Activated CD8-positive, alpha-beta memory T cell treated with anti-CD3 and anti-CD28 coated beads, Interleukin-2, amount 50 U/mL, for 24 hours (primary cell): ENCODE measurements around the gene MCM5.
"Not testable (repeated sequence)": the region's sequence is repeated elsewhere in the genome, so short reads cannot be mapped to it uniquely, and the experiment has no call there.

Source experiments
- DNase-seq: peaks from one replicate; pipeline ENCODE4 v3.0.0-alpha.2; 2020; ENCODE audit errors: extremely low read depth

The MCM5 gene

DNA sequence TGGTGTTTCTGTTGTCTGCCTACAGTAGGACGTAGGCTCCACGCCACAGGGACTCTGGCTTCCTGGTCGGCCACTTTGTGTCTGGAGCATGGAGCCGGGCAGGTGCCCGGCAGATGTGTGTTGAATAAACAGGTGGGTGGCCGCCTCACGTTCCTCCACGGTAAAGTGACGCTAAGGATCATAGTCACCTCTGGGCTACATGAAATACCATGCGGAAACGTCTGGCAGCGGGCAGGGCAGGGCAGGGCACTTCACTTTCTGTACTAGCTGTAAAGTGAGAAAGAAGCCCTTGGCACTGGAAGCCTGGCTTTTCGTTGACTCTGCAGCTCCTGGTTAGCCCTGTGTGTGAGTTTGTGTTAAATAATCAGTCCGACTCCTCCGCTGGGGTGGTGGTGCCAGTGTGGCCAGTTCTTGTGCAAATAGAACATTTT lies 52.4 kb downstream of the MCM5 start:
- no peak for DNase-seq

DNA sequence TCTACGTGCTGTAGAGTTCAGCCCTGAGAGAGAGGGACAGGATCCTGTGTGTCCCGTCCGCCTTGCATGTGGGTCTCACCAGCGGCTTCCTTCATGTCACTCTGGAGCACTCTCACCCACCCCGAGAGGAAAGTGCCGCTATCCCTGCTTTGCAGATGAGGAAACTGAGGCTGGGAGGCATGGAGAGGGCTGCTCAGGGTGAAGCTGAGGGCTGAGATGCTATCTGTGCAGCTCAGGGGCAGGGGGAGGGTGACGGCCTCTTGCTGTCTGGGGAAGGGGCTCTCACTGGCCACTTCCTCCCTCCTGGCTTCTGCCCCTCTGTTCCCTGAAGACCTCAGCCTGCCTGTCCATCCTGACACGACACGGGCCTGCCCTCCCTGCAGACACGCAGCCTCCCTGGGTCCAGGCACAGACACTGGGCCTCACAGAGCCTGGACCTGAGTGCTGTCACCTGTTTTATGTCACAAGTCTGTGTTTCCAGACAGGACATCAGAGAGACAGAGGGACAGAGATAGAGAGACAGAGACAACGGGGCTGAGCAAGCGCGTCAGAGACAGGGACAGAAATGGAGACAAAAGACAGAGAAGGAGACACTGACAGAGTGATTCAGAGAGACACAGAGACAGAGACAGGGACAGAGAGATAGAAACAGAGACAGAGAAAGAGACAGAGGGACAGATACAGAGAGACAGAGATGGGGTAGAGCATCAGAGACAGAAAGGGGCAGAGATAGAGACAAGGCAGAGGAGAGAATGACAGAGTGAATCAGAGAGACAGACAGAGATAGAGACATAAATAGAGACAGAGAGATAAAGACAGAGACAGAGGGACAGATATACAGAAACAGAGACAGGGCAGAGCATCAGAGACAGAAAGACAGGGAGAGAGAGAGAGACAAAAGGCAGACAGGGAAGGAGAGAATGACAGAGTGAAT lies 53.1 kb downstream of the MCM5 start:
- no peak for DNase-seq

DNA sequence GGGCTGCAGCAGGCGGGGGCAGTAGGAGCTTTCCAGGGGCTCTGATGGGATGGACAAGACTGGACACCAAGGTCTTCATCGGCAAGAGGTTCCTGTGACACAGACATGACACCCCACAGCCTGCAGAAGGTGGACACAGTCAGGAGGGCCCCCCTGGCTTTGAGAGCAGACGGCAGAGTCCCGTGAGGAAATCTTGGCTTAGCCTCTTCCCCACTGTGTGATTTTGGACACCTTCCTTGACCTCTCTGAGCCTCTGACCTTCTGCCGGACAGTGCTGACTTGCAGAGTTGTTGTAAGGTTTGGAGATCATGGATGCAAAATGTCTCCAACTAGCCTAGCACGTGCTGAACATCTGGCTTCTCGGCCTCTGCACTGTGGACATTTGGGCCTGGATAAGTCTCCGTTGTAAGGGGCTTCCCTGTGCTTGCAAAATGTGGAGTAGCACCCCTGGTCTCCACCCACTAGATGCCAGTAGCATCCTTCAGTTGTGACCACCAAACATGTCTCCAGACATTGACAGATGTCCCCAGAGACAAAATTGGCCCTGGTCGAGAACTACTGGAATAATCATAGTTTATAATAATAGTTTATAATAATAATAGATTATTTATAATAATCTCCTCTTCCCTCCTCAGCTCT lies 54.6 kb downstream of the MCM5 start:
- no peak for DNase-seq

DNA sequence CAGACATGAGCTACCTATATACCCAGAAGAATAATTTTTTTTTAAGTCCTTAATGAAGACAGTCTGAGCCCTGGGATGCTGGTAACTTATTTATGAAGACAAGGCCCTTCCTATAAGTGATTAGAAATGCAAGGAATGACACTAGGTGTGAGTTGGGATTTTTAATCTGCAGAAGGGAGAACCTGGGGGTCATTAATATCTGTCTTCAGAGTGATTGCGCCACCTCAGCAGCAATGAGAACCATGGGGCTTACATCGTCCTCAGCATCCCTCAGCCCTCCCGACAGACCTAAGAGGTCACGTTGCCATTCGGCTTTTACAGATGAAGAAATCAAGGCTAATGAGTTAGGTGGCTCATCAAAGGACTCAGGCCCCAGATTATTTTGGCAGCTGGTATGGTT lies 55.6 kb downstream of the MCM5 start:
- no peak for DNase-seq

DNA sequence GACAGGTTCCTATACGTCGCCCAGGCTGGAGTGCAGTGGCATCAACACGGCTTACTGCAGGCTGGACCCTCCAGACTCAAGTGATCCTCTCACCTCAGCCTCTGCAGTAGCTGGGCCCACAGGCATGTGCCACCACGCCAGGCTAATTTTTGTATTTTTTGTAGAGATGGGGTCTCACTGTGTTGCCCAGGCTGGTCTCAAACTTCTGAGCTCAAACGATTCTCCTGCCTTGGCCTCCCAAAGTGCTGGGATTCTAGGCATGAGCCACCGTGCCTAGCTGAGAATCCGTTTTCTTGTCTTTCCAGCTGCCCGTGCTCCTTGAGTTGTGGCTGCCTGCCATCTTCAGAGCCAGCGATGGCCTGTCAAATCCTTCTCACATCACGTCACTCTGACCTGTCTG lies 56.8 kb downstream of the MCM5 start:
- DNase-seq, result no peak

DNA sequence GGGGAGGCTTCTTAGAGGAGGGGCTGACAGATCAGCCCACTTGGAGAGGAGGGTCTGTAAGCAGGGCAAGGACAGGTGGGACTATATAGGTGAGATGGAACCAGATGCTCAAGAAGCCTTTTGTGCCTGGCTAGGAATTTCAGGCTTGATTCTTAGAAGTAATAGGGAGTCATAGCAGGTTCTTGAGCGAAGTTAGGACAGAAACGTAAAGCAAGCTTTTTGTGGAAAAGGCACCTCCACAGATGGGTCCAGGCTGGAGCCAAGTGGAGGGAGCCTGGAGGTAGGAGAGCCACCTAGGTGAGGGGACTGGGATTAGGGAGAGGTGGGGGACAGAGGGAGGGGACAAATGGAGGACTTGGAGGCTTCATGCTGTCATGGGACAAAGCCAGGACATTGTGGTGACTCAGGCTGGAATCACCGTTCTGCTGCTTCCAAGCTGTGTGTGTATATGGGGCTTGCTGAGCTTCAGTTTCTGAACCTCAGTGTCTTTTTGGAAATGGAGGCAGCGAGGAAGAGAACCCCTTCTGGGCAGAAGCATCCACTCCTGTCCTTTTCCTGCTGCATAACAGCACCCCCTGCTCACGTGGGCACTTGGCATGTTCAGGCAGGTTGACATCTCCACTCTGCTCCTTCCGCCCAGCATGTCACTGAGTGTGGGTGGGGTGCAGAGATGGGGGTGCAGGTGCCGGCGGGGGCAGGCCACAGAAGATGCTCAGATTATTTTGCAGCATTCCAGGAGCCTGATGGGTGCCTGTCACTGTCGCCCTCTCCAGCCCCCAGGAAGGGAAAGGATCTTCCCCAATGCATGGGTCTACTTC lies 58.0 kb downstream of the MCM5 start:
- DNase-seq, result no peak

DNA sequence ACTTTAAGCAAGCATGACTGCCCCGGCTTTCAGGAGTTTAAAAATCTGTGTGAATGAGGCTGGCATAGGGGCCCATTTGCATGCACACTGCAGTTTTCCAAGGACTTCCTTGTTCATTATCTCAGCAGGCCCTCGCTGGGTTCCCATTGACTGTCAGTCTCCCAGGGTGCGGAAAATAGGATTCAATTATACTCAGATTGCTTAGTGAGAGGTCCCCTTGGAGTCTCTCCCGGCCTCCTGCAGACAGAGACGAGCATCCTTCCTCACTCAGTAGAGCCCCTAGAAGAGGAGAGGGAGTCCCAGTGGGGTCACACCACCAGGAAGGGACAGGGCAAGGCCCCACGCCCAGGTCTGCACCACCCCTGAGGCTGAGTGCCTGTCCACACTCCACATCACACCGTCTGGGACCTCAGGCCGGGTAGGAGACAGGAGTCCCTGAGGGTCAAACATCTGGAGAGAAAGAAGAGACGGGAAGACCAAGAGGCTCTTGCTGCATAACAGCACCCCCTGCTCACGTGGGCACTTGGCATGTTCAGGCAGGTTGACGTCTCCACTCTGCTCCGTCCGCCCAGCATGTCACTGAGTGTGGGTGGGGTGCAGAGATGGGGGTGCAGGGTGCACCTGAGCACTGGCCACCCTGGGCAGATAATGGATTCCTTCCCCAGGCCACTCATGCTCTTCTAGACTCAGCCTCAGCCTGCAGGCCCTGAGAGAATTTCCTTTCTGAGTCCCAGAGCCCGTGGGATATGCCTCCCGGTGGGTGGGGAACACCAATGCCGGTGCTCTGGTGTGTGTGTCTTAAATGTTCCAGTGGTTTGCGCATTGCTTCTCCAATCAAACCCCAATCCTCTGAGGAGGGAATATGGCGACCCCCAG lies 58.8 kb downstream of the MCM5 start:
- no peak for DNase-seq

DNA sequence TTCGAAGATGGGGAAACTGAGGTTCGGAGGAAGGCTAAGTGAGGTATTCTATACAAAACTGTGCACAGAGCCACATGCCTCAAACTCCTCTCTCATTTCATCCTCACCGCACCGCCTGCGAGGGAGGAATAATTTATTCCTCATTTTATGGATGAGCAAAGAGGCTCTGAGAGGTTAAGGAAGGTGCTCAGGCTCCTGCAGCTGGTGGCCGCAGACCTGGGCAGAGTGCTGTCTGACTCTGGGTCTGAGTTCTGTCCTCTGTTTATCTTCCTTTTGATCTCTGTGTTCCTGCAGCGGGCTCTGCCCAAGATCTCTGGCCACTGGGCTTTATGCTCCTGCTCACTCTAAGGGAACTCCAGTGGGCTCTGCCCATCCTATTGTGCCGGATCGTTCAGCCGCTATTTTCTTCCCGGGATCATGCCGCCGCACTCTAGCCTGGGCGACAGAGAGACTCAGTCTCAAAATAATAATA lies 59.5 kb downstream of the MCM5 start:
- no peak for DNase-seq

DNA sequence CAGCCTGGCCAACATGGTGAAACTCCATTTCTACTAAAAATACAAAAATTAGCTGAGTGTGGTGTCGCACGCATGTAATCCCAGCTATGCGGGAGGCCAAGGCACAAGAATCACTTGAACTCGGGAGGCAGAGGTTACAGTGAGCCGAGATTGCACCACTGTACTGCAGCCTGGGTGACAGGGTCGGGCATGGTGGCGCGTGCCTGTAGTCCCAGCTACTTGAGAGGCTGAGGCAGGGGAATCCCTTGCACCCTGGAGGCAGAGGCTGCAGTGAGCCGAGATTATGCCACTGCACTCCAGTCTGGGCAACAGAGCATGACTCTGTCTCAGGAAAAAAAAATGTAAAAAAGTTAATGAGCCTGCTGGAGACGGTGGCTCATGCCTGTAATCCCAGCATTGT lies 60.0 kb downstream of the MCM5 start:
- not testable (repeated sequence) for DNase-seq

DNA sequence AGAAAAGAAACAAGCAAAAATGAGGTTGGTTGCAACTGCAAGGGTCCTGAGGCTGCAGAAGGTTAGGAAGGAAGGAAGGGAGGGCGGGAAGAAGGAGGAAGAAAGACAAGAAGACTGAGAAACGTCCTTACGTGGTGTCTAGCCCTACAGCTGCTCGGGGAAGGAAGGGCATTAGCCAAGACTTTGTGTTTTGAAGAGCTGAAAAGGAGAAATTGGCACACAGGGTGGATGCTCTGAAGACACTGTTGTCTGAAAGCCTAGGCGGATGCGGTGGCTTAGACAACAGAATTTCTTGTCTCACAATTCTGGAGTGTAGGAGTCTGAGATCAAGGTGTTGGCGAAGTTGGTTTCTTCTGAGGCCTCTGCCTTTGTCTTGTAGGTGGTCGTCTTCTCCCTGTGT lies 60.7 kb downstream of the MCM5 start:
- DNase-seq, result no peak

DNA sequence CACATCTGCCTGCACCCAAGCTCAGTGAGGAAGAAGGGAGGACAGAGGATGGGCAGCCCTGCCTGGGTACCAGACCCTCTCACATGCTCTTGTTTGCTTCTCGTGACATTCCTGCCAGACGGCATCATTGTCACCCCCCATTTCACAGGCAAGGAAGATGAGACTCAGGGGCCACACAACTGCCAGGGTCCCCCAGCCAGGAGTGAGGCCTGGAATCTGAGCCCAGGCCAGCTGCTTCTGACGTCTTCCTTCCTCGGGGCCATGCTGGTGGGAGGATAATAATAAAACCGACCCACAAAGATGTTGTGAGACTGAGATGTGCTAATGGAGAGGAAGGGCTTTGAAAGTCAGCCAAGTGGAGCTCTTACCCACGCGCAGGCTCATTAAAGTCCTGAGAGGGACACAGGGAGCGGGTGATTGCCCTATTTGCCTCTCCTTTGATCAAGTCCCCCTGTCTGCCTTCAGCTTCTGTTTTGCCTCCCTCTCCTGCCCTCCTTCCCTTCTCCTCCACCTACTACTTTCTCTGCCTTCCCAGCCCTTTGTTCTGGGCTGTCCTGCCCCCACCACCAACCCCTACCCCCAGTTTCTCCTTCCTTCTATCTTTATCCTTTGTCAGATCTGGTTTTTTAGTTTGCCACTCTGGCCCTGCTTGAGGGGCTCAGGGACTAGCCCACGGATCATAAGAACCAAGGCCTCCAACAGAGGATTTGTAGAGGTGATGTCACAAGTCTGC lies 62.7 kb downstream of the MCM5 start:
- no peak for DNase-seq

DNA sequence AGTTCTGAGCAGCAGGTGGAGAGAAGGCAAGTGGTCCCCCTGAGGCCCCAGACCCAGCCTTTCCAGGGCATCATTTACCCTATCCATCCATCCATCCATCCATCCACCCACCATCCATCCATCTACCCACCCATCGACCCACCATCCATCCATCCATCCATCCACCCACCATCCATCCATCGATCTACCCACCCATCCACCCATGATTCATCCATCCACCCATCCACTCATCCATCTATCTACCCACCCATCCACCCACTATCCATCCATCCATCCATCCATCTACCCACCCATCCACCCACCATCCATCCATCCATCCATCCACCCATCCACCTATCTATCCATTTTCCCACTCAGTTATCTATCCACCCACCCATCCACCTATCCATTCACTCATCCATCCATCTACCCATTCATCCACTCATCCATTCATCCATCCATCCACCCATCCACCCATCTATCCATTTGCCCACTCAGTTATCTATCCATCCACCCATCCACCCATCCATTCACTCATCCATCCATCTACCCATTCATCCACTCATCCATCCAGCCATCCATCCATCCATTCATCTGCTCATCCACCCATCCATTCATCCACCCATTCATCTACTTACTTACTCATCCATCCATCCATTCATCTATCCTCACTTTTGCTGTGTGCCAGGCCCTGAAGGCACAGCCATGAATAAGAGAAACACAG lies 63.4 kb downstream of the MCM5 start:
- DNase-seq, result no peak

DNA sequence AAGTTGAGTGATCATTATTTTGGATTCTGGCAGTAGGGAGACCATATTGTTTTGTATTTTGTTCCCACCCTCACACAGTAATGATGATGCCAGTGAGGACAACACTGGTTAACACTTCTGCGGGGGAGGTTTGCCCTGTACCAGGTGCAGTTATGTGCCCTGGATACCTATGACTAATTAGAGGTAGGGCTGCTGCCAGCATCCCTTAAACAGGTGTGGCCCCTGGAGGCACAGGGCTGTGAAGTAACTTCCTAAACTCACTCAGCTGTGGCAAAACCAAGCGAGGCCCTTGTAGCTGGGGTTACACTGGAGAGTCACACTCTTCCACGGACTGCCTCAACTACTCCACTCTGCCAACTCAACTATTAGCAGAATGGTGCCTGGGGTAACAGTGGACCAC lies 64.5 kb downstream of the MCM5 start:
- no peak for DNase-seq

DNA sequence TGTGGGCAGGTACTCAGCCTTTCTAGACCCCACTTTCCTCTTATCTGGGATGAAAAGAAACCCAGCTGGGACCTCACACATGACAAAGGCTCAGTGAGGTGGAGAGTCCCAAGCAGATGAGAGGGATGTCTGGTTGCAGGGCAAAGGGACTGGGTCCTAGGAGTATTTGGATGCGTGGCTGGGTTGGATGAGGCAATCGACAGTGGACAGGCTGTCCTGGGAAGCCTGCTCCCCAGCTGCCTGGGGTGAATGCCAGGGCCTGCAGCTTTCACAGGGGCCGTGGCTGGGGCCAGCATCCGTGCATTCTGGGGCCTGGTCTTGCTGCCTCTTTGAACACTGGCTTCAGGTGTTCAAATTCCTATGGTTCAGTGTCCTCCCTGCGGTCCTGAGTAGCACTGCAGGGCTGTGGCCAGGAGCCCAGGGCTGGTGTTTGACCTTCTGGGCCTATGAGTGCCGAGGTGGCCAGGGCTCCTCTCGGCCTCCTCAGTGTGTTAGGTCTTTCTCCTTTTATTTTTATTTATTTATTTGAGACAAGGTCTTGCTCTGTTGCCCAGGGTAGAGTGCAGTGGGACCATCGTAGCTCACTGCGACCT lies 65.3 kb downstream of the MCM5 start:
- DNase-seq, result no peak

DNA sequence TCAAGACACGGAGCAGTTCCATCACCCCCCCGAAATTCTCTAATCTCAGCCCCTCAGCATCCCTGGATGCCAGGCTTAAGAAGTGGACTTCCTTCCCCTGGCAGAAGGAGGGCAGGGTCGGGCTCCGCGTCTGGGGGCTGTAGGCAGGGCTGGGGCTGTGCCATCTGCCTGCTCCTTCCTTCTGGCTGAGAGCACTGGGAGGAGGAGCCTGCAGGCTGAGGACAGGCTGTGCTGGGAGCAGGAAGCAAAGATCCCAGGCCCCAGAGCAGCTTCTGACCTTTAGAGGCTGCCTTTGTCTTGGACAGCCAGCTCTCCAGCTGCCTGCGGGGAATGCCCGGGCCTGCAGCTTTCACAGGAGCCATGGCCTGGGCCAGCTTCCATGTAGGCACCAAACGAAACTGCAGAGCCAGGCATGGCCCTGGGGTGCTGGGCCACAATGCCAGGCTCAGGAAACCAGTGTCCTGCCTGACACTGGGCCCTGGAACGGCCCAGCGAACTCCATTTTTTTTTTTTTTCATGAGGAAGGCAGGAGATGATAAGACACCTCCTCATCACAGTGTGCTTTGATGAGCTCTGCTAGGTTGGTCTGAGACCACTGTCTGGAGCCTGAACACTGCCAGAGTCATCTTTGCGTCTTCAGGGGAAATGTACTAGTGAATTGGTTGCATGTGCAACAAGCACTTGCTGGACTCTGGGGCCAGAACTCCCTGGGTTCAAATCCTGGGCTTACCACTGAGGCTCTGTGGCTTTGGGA lies 67.9 kb downstream of the MCM5 start:
- no peak for DNase-seq

DNA sequence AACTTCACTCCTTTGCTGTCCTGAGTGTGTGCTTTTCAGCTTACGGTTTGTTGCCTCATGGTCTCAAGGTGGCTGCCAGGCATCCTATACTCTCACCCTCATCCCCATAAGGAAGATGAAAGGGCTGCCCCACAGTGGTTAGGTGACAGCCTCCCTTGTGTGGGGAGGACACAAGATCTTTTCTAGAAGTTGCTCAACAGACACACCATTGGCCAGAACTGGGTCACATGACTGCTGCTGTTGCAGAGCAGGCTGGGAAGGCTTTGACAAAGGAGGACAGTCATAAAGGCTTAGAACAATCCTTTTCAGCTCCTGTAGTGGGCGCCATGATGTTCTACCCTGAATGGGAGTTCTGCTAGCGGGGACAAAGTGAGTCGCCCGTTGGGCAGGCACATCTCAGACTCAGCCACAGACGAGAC lies 71.0 kb downstream of the MCM5 start:
- no peak for DNase-seq

DNA sequence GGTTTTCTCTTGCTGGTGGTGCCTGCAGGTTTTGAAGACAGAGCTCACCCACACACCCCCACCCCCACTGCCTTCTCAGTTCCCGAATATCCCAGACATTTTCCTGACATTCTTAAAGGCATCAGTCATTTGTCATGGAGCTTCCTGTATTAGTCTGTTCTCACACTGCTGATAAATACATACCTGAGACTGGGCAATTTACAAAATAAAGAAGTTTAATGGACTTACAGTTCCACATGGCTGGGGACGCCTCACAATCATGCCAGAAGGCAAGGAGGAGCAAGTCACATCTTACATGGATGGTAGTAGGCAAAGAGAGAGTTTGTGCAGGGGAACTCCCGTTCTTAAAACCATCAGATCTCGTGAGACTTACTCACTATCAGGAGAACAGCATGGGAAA lies 71.6 kb downstream of the MCM5 start:
- not testable (repeated sequence) for DNase-seq

DNA sequence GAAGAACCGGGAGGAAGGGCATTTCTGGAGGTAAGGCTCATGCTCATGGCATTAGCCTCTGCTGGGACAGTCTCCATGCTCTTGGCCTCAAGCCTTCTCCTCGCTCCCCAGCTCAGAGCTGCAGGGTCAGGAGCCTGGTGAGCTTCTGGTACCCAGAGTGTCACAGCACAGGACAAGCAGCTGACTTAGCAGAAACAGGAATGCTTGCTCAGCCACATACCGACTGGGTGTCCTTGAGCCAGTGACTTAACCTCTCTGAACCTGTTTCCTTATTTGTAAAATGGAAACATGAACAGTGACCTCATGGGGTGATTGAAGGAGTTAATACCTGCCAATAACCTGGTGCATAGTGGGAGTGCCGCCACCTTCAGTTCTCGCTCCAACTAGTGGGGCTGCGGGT lies 72.5 kb downstream of the MCM5 start:
- DNase-seq, result no peak

DNA sequence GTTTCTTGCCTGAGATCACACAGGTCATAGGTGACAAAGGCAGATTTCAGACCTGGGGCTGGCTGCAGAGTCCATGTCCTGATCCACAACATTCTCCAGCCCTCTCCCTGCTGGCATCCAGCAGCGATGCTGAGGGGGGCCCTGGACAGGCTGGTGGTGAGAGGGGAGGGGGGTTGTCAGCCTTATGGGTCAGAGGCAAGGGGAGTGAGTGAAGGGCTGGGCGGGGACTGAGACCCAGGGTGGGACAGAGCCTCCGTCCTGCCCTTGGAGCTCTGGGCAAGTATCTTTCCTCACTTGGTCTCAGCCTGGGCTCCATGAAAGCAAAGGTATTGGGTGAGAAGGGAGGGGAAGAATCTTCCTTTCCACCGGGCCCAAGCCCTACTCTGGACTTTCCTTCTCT lies 74.0 kb downstream of the MCM5 start:
- DNase-seq, result no peak
